SHP77 treated with DMSO at 0.1 percent for 48 hours (cell line): ENCODE measurements around the gene TSTD2.

Experiments used
- DNase-seq: peaks from one replicate; lab custom pipeline; 2025; lab: John Stamatoyannopoulos, UW

The TSTD2 gene

GRCh38 chr9:97632985-97633858, at the start of gene TSTD2, which contains the start of gene NCBP1:
Gene TSTD2 (minus strand): TSS chr9:97633368. CDS start chr9:97627562, 5,806 bp downstream.
Gene NCBP1 (plus strand): TSS chr9:97633821. CDS start chr9:97633882, 61 bp downstream.
- DNase-seq: peak; percentile 92

DNA sequence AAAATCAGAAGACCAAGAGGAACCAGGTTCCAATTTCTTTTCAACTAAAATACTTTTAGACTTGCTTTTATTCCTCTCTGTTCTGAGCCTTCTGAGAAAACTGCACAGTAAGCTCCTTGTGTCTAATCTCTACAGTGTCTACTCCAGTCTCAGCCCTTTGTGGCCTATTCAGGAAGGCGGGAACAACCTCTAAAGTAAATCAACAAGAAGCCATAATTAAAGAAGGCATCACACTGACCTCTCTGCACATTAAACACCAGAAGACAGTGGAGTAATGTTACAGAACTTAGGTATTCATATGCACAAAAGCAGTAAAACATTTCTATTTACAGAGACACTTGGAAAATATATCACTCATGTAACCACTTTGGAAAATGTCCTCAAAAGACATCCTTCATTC, 49.1 kb upstream of the TSTD2 start:
- no peak for DNase-seq

DNA sequence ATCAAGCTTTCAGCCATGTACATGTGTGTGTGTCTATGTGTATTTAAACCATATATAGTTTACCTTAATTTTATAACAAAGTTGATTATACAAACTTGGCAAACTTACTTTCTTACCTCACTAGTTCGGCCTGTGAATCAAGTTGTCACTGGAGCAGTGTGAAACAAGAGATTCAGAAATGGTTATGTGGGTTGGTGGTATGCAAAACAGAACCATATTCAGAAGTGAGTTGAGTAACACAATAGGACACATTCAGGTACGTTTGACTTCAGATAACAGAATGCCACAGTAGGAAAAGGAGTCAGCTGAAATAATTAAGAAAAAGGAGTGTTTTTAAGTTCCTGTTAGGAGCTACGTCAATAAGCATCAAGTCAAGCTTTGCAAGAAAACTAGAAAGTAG, 42.5 kb upstream of the TSTD2 start:
- no peak for DNase-seq

- DNase-seq: no peak
Measured at GRCh38 chr9:97673922-97674321, 40.8 kb upstream of the TSTD2 start.

DNA sequence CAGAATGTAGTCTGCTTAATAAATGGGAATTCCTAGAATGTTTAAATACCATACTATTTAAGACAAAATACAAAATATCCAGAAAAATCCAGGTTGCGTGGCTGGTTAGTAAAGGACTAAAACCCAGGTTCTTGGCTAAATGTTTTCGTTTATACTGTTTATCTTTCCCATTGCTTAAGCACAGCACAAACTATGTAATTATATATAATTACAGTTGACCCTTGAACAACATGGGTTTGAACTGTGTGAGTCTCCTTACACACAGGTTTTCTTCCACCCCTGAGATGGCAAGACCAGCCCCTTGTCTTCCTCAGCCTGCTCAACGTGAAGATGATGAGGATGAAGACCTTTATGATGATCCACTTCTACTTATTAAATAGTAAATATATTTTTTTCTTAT, 39.2 kb upstream of the TSTD2 start:
- no peak for DNase-seq

DNA sequence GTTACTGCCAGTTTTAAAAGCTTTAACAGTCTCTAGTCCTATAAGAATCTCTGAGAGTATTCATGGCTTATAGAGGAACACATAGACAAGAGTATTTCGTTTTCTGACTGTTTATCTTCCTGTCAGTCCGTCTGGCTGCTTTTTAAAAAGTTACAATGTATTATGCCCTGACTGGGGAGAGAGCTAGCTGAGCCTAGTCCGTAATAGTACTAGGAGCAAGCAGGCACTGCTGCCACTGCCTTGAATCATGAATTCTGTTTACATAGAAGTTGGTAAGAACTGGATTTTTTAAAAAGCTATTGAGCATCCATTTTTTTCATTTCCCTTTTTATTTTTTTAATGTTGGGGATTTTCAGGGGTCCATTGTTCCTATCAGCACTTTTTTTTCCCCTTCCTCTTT, 37.4 kb upstream of the TSTD2 start:
- no peak for DNase-seq

DNA sequence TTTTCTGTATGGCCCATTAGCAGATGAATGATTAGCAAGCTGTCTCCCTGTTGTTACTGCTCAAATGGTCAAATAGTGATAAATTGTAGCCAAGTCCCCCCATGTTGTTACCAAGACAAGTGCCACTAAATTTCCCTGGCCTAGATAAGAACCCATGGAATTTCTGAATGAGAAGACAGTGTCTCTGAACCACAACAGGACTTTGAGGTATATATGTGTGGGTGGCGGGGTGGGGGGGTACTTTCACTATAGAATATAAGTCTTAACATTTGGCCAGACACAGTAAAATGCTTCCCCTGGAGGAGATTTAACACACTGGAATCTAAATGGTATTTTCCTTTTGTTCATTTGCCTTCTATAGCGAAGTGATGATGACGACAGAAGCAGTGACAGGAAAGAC, 35.3 kb upstream of the TSTD2 start:
- DNase-seq: no peak

DNA sequence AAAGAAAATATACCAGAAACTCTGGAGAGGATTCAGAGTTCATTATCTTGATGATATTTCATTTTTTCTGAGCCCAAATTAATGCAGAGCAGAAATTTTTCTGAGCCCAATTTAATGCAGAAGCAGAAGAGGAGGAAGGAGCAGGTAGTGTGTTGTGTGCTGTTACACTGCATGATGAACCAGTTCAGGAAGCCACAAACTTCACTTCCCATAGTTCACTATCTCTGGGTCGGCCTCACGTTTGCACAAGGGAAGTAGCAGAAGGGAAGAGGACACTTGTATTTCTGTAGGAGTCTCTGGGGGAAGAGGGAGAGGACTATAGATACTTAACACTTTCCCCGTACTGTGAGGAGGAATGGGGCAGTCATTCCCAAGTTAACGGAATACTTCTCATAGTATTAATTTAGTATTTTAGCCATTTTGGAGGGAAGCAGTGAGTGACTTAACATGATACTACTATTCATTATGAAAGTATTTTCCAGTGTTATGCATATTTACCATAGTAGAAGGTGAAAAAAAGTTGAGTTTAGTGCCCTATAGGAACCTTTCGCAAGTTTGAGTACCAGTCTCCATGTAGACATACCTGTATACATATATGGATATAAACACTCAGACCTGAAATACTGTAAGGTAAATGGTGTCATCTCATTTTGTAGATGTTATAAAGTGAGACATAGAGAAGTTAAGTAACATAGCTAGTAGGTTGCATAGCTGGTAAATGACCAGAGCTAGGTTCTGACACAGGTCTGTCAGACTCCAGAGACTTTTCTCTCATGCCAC, 33.9 kb upstream of the TSTD2 start:
- no peak for DNase-seq

GRCh38 chr9:97665742-97666141, 32.6 kb upstream of the TSTD2 start:
- DNase-seq: no peak

DNA sequence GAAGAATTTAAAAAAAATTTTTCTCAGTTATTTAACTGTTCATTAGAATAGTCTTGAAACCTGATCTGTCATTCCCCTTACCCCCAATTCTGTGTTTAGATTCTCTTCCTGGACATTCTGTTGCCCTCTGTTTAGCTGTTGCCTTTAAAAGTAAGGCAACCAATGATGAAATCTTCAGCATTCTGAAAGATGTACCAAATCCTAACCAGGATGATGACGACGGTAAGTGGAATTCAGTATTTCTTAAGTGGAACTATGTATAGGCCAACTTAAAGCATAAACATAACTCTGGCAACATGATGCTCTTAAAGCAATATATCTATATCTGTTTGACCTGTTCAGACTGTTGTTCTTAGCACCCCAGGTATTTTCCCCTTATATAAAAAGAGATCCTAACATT, 27.7 kb upstream of the TSTD2 start:
- no peak for DNase-seq

GRCh38 chr9:97660340-97660739, 27.2 kb upstream of the TSTD2 start:
- DNase-seq: no peak

DNA sequence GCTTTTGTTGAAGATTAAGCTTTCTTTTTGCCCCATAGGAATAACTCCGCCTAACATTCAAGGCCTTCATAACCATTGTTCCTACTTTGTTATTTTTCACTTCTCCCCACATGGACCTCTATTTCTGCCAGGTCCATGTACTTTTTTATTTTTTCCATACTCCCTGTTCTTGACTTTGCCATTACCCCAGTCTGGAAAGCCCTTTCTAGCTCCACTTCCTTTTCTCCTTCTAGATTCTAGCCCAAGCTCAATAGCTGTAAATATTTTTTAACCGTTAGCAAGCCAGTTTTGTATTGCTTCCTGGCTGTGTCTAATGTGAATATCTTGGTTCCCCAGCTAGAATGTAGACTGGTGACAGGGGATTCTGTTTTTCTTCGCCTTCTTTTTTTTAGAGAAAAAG, 26.6 kb upstream of the TSTD2 start:
- no peak for DNase-seq

DNA sequence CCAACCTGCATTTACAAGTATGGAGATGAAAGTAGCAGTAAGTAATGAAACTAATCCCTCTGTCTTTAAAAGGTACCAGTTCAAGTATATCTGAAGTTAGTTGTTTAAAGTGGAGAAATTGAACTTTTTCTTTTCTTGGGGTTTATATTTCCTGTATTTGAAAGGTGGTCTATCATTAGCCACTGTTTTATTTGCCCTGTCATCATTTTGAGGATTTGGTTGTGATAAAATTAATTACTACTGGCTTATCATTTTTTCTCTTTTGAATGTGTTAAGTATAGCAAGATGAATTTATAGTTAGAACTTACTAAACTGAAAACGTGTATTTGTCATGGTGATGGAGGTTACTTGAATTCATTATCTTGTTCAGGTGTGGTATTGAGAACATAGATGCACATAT, 25.5 kb upstream of the TSTD2 start:
- no peak for DNase-seq

- no peak for DNase-seq
Measured at GRCh38 chr9:97651646-97652045, 18.5 kb upstream of the TSTD2 start.

GRCh38 chr9:97647996-97648395, 14.8 kb upstream of the TSTD2 start:
- DNase-seq: no peak

DNA sequence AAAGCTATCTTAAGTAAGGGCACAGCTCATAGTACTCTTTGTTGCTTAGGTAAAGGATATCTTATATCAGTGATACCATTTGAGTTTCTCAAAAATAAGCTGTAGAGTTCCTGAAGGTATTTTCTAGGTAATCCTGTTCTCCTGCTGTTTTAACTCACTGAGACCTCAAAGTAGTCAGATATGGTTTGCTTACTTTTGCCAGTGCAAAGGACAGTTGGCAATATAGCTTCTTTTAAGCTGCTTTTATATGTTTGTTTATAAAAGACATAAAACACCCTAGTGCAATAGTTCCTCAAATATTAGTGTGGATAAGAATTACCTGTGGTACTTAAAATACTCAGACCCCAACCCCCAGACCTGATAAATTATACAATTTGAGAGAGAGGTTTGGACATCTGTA, 12.6 kb upstream of the TSTD2 start:
- no peak for DNase-seq

- DNase-seq: no peak
Measured at GRCh38 chr9:97640325-97640724, 7.2 kb upstream of the TSTD2 start.

GRCh38 chr9:97638666-97639065, 5.5 kb upstream of the TSTD2 start:
- DNase-seq: no peak

DNA sequence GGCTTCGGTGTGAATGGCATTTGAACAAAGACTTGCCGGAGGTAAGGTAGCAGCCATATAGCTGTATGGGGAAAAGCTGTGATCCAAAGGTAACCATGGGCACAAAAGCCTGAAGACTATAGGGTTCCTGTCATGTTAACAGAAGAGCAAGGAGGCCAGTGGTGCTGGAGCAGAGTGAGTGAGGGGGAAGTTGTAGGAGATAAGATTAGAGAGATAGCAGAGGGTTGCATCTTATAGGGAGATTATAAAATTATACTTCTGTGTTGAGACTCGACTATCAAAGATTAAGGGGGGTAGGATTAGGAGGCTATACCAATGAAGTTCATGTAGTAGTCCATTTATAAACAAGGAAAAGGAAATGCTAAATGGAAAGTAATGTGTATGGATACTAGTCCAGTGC, 3.7 kb upstream of the TSTD2 start:
- no peak for DNase-seq

- no peak for DNase-seq
Measured at GRCh38 chr9:97635026-97635425, 1.9 kb upstream of the TSTD2 start.

- no peak for DNase-seq
Measured at GRCh38 chr9:97633859-97634490, 807 bp upstream of the TSTD2 start.

GRCh38 chr9:97632248-97632984, 752 bp downstream of the TSTD2 start:
- no peak for DNase-seq
